GM18870 (cell line): ENCODE results near the gene GPR137B.
"Not testable (repeated sequence)": the region's sequence is repeated elsewhere in the genome, so short reads cannot be mapped to it uniquely, and the experiment has no call there.

Experiments
- ATAC-seq: cut with Tn5 transposase; IDR thresholded peaks from one replicate; pipeline ENCODE4 v1.9.1; 2021; ENCODE audit warnings: moderate library complexity; ENCODE audit not compliant: unreplicated experiment

GPR137B gene

GRCh38 chr1:236142253-236143103 lies at the start of gene GPR137B:
GPR137B (plus strand) TSS chr1:236142539; CDS start chr1:236142623, 84 bp downstream.
- no peak for ATAC-seq

- ATAC-seq, result no peak
Observed at GRCh38 chr1:236092899-236093298, 49.4 kb upstream of the GPR137B start.

GRCh38 chr1:236095705-236096520 lies 46.4 kb upstream of the GPR137B start:
- ATAC-seq, result no peak

GRCh38 chr1:236096660-236097482 lies 45.5 kb upstream of the GPR137B start:
- not testable (repeated sequence) for ATAC-seq

GRCh38 chr1:236098267-236098666 lies 44.1 kb upstream of the GPR137B start:
- no peak for ATAC-seq

- ATAC-seq, result no peak
Observed at GRCh38 chr1:236099355-236099974, 42.9 kb upstream of the GPR137B start.

GRCh38 chr1:236100799-236101198 lies 41.5 kb upstream of the GPR137B start:
- ATAC-seq, result no peak

- no peak for ATAC-seq
Observed at GRCh38 chr1:236101233-236102200, 40.8 kb upstream of the GPR137B start.

- ATAC-seq, result no peak
Observed at GRCh38 chr1:236102611-236103010, 39.7 kb upstream of the GPR137B start.

GRCh38 chr1:236103059-236103458 lies 39.3 kb upstream of the GPR137B start:
- no peak for ATAC-seq

- no peak for ATAC-seq
Observed at GRCh38 chr1:236103646-236104218, 38.6 kb upstream of the GPR137B start.

- no peak for ATAC-seq
Observed at GRCh38 chr1:236107121-236107907, 35.0 kb upstream of the GPR137B start.

GRCh38 chr1:236108027-236108648 lies 34.2 kb upstream of the GPR137B start:
- no peak for ATAC-seq

- no peak for ATAC-seq
Observed at GRCh38 chr1:236110137-236110536, 32.2 kb upstream of the GPR137B start.

- ATAC-seq, result no peak
Observed at GRCh38 chr1:236111527-236112331, 30.6 kb upstream of the GPR137B start.

- no peak for ATAC-seq
Observed at GRCh38 chr1:236112332-236112627, 30.1 kb upstream of the GPR137B start.

- ATAC-seq, result no peak
Observed at GRCh38 chr1:236113324-236114032, 28.9 kb upstream of the GPR137B start.
